ENCODE measurements around the gene DDX3X.

DNA sequence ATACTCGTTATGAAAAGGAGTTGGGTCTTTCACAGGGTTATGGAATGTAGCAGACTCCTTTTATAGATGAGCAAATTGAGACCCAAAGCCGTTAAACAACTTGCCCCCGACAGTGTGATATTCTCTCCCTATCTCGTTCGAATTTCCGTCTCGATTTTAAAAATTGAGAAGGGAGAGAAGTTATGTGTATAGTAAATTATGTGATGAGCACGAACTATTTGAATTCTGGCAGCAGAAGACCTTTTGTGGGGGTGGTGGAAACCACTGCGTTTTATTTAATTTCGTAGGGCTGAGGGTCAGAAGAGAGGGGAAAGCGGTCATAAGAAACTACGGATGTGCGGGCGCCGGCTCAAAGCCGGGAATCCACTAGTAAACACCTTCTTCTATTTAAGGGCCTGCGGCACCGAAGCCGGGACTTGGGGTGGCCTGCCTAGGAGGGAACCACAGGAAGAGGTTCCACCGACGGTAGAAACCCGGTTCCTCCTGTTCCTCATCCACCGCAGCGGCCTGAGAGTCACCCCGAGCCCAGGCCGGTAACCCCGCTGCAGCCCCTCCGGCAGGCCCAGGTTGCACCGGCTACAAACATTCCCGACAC lies 1.5 kb upstream of the DDX3X start:
- TF ChIP-seq, protein P1, sequence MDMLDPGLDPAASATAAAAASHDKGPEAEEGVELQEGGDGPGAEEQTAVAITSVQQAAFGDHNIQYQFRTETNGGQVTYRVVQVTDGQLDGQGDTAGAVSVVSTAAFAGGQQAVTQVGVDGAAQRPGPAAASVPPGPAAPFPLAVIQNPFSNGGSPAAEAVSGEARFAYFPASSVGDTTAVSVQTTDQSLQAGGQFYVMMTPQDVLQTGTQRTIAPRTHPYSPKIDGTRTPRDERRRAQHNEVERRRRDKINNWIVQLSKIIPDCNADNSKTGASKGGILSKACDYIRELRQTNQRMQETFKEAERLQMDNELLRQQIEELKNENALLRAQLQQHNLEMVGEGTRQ (IDR thresholded peaks at IDR 0.05; ENCODE audit: low read depth, low read length), result no peak
- TF ChIP-seq, protein P1 (CRISPR knock-in tag; IDR thresholded peaks at IDR 0.05; ENCODE audit: borderline replicate concordance), result no peak
- TF ChIP-seq ZNF326 (CRISPR knock-in tag; IDR thresholded peaks at IDR 0.05; ENCODE audit: borderline replicate concordance) (no peak), RFX1 (IDR thresholded peaks at IDR 0.05) (no peak), ZFX (CRISPR knock-in tag; IDR thresholded peaks at IDR 0.05; ENCODE audit: low read depth) (no peak)

Measured in HepG2 (cell line).